Measurements from ENCODE around the gene GSK3B. TPM values are rescaled to one million over a fixed set of nuclear protein-coding genes. Genes with fewer than 3 reads are reported as not detected.
A peak's percentile ranks its signal among the peaks of the same experiment; 100 is the strongest.

Gene GSK3B
- total and polyA plus RNA-seq, 4 donors: 11.0 to 64.9 (median 30.6) TPM

GRCh38 chr3:119849126-119849525 is 245.1 kb downstream of the GSK3B start:
- no peaks in the 10 kb centered on the region for H3K27me3 ChIP-seq (ENCODE audit: control insufficient read depth in 3 of 3, insufficient read depth in 3 of 3, low read length in 2 of 3)
- no peak for TF ChIP-seq CTCF (IDR thresholded peaks at IDR 0.05; ENCODE audit: control extremely low read depth, extremely low read depth)
- H3K27ac ChIP-seq (ENCODE audit: low read depth in 1 of 2, low read length in 1 of 2): no peak overlapping the region
- WGBS, 2 donors: 97 to 98% methylated on average over 2 of the region's 2 CpGs
- H3K9ac ChIP-seq (ENCODE audit: insufficient read depth in 1 of 2, low read length in 2 of 2): no peak overlapping the region
- H3K36me3 ChIP-seq (ENCODE audit: control insufficient read depth in 4 of 4, insufficient read depth in 4 of 4, low read length in 4 of 4): peaks cover 0 to 3% (median 0%) of the 10 kb centered on the region in 4 donors
- ATAC-seq (ENCODE audit: insufficient read depth, low FRiP score): no peak
- no peak overlapping the region for H3K4me3 ChIP-seq
- no peaks in the 10 kb centered on the region for H3K9me3 ChIP-seq (ENCODE audit: control insufficient read depth in 4 of 4, insufficient read depth in 3 of 4, low read length in 3 of 4)
- no peaks in the 10 kb centered on the region for H3K4me1 ChIP-seq (ENCODE audit: control insufficient read depth in 5 of 5, insufficient read depth in 5 of 5, low read length in 5 of 5)
- no peak for DNase-seq

GRCh38 chr3:119841808-119842471 is 252.3 kb downstream of the GSK3B start:
- no peak overlapping the region for H3K4me3 ChIP-seq
- H3K36me3 ChIP-seq (ENCODE audit: control insufficient read depth in 4 of 4, insufficient read depth in 4 of 4, low read length in 4 of 4): peaks cover 0 to 7% (median 2%) of the 10 kb centered on the region in 4 donors
- 54 to 65% methylated on average over 2 of the region's 2 CpGs for WGBS, 2 donors
- no peak overlapping the region for H3K27ac ChIP-seq (ENCODE audit: low read depth in 1 of 2, low read length in 1 of 2)
- DNase-seq: peak in 2 of 3 donors; percentile 23 to 29
- TF ChIP-seq CTCF (IDR thresholded peaks at IDR 0.05; ENCODE audit: control extremely low read depth, extremely low read depth): no peak
- no peak overlapping the region for H3K9ac ChIP-seq (ENCODE audit: insufficient read depth in 1 of 2, low read length in 2 of 2)
- H3K4me1 ChIP-seq (ENCODE audit: control insufficient read depth in 5 of 5, insufficient read depth in 5 of 5, low read length in 5 of 5): peaks cover 0 to 3% (median 0%) of the 10 kb centered on the region in 5 donors
- H3K9me3 ChIP-seq (ENCODE audit: control insufficient read depth in 4 of 4, insufficient read depth in 3 of 4, low read length in 3 of 4): no peaks in the 10 kb centered on the region
- no peak for ATAC-seq (ENCODE audit: insufficient read depth, low FRiP score)
- H3K27me3 ChIP-seq (ENCODE audit: control insufficient read depth in 3 of 3, insufficient read depth in 3 of 3, low read length in 2 of 3): no peaks in the 10 kb centered on the region

- H3K27ac ChIP-seq (ENCODE audit: low read depth in 1 of 2, low read length in 1 of 2): no peak overlapping the region
- DNase-seq (no peak), ATAC-seq (ENCODE audit: insufficient read depth, low FRiP score) (no peak)
- peaks cover 0 to 5% (median 0%) of the 10 kb centered on the region in 4 donors for H3K36me3 ChIP-seq (ENCODE audit: control insufficient read depth in 4 of 4, insufficient read depth in 4 of 4, low read length in 4 of 4)
- H3K9ac ChIP-seq (ENCODE audit: insufficient read depth in 1 of 2, low read length in 2 of 2): no peak overlapping the region
- no peak overlapping the region for H3K4me3 ChIP-seq
- H3K27me3 ChIP-seq (ENCODE audit: control insufficient read depth in 3 of 3, insufficient read depth in 3 of 3, low read length in 2 of 3): no peaks in the 10 kb centered on the region
- H3K9me3 ChIP-seq (ENCODE audit: control insufficient read depth in 4 of 4, insufficient read depth in 3 of 4, low read length in 3 of 4): no peaks in the 10 kb centered on the region
- H3K4me1 ChIP-seq (ENCODE audit: control insufficient read depth in 5 of 5, insufficient read depth in 5 of 5, low read length in 5 of 5): peaks cover 0 to 12% (median 0%) of the 10 kb centered on the region in 5 donors
- no peak for TF ChIP-seq CTCF (IDR thresholded peaks at IDR 0.05; ENCODE audit: control extremely low read depth, extremely low read depth)
These were observed 258.7 kb downstream of the GSK3B start for GRCh38 chr3:119835556-119835955.
